ENCODE measurements around the gene MYLIP. TPM values are rescaled to one million over a fixed set of nuclear protein-coding genes. Genes with fewer than 3 reads are reported as not detected.

MYLIP gene
- total RNA-seq (2012; rRNA removed) (3.2 and 3.6 TPM in 2 replicates), polyA plus RNA-seq (2012; rRNA removed) (1.7 and 1.8 TPM in 2 replicates), Bru-seq, nascent RNA (percentile 60 among the genes with signal in this experiment), BruChase-seq, experiment 1, labeled RNA remaining after a 6-hour chase (percentile 41 among the genes with signal in this experiment), BruChase-seq, experiment 2, labeled RNA remaining after a 2-hour chase (percentile 46 among the genes with signal in this experiment)
- polyA plus RNA-seq (2012; cell fraction: cytosol; rRNA removed), result 1.6 and 1.7 TPM in 2 replicates
- 3.5 and 10.1 TPM in 2 replicates for polyA plus RNA-seq (2012; cell fraction: nucleus; rRNA removed; ENCODE audit: low replicate concordance)
- long read RNA-seq, partial matches to known transcripts, result 0 of 6 reads
- long read RNA-seq, other reads (novel, unspliced or antisense), result 3 of 6 reads

DNA sequence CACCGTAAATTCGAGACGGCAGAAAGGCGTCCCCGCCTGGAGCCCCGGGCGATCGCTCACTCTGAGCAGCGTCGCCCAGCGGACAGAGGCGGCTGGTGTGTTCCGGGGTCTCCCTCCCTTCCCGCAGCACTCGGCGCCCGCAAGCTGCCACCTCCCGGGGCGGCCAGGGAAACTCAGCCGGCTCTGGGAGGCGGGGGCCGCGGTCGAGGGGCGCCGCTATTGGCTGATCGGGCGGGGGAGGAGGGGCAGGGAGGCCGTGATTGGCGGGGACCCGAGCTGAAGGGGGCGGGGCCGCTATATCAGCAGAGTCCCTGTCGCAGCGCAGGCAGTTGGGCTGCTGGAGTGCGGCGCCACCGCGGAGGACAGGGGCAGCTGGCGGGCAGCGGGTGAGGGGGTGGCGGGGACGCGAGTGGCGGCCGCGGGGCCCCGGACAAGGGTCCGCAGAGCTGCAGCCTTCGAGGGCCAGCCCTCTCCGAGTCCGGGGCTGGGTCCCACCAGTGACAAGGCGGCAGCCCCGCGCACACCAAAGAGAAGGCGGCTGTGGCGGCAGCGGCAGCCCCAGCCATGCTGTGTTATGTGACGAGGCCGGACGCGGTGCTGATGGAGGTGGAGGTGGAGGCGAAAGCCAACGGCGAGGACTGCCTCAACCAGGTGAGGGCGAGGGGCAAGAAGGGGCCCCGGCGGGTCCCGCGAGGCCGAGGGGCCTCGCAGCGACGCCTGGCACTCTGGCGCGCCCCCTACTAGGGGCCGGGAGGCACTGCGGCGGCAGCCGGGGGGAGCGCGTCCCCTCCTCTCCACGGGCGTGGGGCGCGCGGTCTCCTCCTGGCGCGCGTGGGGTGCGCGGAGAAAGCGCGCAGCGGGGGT, at the start of gene MYLIP:
Gene MYLIP, plus strand, starts transcription at position 328 of the 864 bp plus-strand sequence. Its CDS starts 237 bp downstream, at position 565.
- Histone ChIP-seq H3K4ac (ENCODE audit: low read depth, low read length) (peak within 1 kb of the TSS; percentile 22; the same call in 1 of the 2 replicates), H2BK5ac (ENCODE audit: low read depth, low read length, poor library complexity, severe bottlenecking) (peak within 1 kb of the TSS; percentile 19), H2AFZ (replicated peaks; ENCODE audit: low read length, poor library complexity) (peak within 1 kb of the TSS; percentile 92), H2BK120ac (ENCODE audit: low read depth, low read length) (0 out of 2 replicates have a peak within 1 kb of the TSS, but pooled peaks have one; percentile 27), H3K14ac (replicated peaks; ENCODE audit: low read depth, low read length) (peak within 1 kb of the TSS; percentile 55; the same call in 1 of the 2 replicates), H2AK5ac (ENCODE audit: low read depth, low read length) (peak within 1 kb of the TSS; percentile 12; the same call in 1 of the 2 replicates), H3K9me1 (ENCODE audit: insufficient read depth, low read length) (no peaks in the 10 kb centered on the region), H3K79me1 (ENCODE audit: low read depth in 1 of 2, low read length in 2 of 2) (peaks cover 10 to 15% of the 10 kb centered on the region in 2 experiments; a peak in 3 of 4 replicates), H2BK15ac (ENCODE audit: low read depth, low read length) (0 out of 3 replicates have a peak within 1 kb of the TSS, but pooled peaks have one; percentile 24), H3K4me2 (ENCODE audit: low read depth, low read length) (peak within 1 kb of the TSS; percentile 96), H3K27me3 (ENCODE audit: control insufficient read depth, insufficient read depth, low read length) (peaks cover 27% of the 10 kb centered on the region), H4K20me1 (ENCODE audit: insufficient read depth, low read length) (peaks cover 3% of the 10 kb centered on the region; the same call in 1 of the 2 replicates), H3K4me1 (ENCODE audit: control insufficient read depth, insufficient read depth, low read length) (peaks cover 6% of the 10 kb centered on the region), H4K5ac (ENCODE audit: low read depth, low read length) (no peak within 1 kb of the TSS), H3K18ac (ENCODE audit: low read depth, low read length) (peak within 1 kb of the TSS; percentile 49), H2BK20ac (ENCODE audit: low read depth, low read length) (0 out of 2 replicates have a peak within 1 kb of the TSS, but pooled peaks have one; percentile 66), H3K9me3 (ENCODE audit: control insufficient read depth, insufficient read depth, low read length) (no peaks in the 10 kb centered on the region), H3K4me3 (ENCODE audit: insufficient read depth, low read depth, low read length) (peak within 1 kb of the TSS; percentile 95), H3K36me3 (ENCODE audit: control insufficient read depth, insufficient read depth, low read length) (no peaks in the 10 kb centered on the region; the same call in 1 of the 2 replicates), H4K91ac (ENCODE audit: insufficient read depth, low read depth, low read length) (no peak within 1 kb of the TSS; the same call in 1 of the 2 replicates), H3K23ac (ENCODE audit: low read depth, low read length) (peak within 1 kb of the TSS; percentile 40), H3K27ac (ENCODE audit: insufficient read depth, low read length) (peak within 1 kb of the TSS; percentile 88), H2AK9ac (replicated peaks; ENCODE audit: low read depth, low read length, poor library complexity) (no peak within 1 kb of the TSS), H3K9ac (ENCODE audit: low read depth, low read length) (peak within 1 kb of the TSS; percentile 69), H4K8ac (ENCODE audit: low read depth in 2 of 2, low read length in 2 of 2) (peak within 1 kb of the TSS in 1 of 2 experiments; percentile 1; a peak in 1 of 4 replicates), H3K56ac (ENCODE audit: extremely low read depth, insufficient read depth, low read length) (no peak within 1 kb of the TSS; the same call in 1 of the 2 replicates)
- no TSS peak for BruUV-seq (replicated peaks)
- TF ChIP-seq, protein P1, sequence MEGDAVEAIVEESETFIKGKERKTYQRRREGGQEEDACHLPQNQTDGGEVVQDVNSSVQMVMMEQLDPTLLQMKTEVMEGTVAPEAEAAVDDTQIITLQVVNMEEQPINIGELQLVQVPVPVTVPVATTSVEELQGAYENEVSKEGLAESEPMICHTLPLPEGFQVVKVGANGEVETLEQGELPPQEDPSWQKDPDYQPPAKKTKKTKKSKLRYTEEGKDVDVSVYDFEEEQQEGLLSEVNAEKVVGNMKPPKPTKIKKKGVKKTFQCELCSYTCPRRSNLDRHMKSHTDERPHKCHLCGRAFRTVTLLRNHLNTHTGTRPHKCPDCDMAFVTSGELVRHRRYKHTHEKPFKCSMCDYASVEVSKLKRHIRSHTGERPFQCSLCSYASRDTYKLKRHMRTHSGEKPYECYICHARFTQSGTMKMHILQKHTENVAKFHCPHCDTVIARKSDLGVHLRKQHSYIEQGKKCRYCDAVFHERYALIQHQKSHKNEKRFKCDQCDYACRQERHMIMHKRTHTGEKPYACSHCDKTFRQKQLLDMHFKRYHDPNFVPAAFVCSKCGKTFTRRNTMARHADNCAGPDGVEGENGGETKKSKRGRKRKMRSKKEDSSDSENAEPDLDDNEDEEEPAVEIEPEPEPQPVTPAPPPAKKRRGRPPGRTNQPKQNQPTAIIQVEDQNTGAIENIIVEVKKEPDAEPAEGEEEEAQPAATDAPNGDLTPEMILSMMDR (conservative IDR thresholded peaks at IDR 0.05; ENCODE audit: low read depth, low read length), result peak; percentile 52
- TF ChIP-seq NFE2L2 (IDR thresholded peaks at IDR 0.05; ENCODE audit: low read depth, low read length) (no peak), POLR2A (IDR thresholded peaks at IDR 0.05; ENCODE audit: low read depth, low read length) (peak; percentile 98), SMC3 (IDR thresholded peaks at IDR 0.05; ENCODE audit: low read depth, low read length) (peak; percentile 33; the same call in 1 of the 2 replicates), MAZ (IDR thresholded peaks at IDR 0.05; ENCODE audit: borderline replicate concordance, low read depth, low read length) (peak; percentile 70; the same call in 1 of the 2 replicates), MAFK (IDR thresholded peaks at IDR 0.05; ENCODE audit: low read depth, low read length) (no peak), FOS (IDR thresholded peaks at IDR 0.05; ENCODE audit: low read depth, low read length) (no peak), RAD21 (IDR thresholded peaks at IDR 0.05; ENCODE audit: low read length) (peak; percentile 42)
- ATAC-seq (ENCODE audit: low read depth) (peak; percentile 96), DNase-seq (peak; percentile 80)
- ChIA-PET CTCF (interaction anchor here (0.6 to 1.3 kb wide), 13 partner anchors 8 to 504 kb away, joined by 3 to 7 read pairs (median 3); no protein-coding TSS in a partner anchor), POLR2A (ENCODE audit: unreplicated experiment) (no interaction called here)
- WGBS, 2 experiments (ENCODE audit: extremely low coverage in 2 of 2, insufficient read length in 1 of 2), result 0% methylated on average over 29 of the region's 95 CpGs; no CpG with 5 or more reads in 1 of the 2 experiments
- in situ Hi-C loops (cut with MboI; ENCODE audit: low sequenced_read_pairs), result no loop called here
- dilution Hi-C loops (cut with HindIII; ENCODE audit: low sequenced_read_pairs, unreplicated experiment), result no loop called here
- intact Hi-C loops (cut with micrococcal nuclease), result loop anchor here (1.0 kb wide), 1 partner anchor 438 kb away; no protein-coding TSS in a partner anchor
